H9 (cell line): Measurements from ENCODE around the gene KRT32. TPM values are rescaled to one million over a fixed set of nuclear protein-coding genes. Genes with fewer than 3 reads are reported as not detected.

Experiments used
- DNase-seq: peaks from one replicate; pipeline ENCODE4 v3.0.0-alpha.2; 2017
- H2AFZ ChIP-seq: one replicate; pipeline ENCODE4 v1.6.1; 2013; ENCODE audit warnings: mild to moderate bottlenecking, low read length, control low read depth, moderate library complexity
- H2AK5ac ChIP-seq: 2 replicates; pipeline ENCODE4 v1.6.1; 2013; ENCODE audit warnings: low read length, control low read depth, mixed read lengths; ENCODE audit not compliant: insufficient read length
- H2BK120ac ChIP-seq: one replicate; pipeline ENCODE4 v1.6.1; 2013; ENCODE audit warnings: low read depth, mild to moderate bottlenecking, low read length, control low read depth, inconsistent platforms; ENCODE audit not compliant: poor library complexity, severe bottlenecking
- H2BK12ac ChIP-seq: 2 replicates; pipeline ENCODE4 v1.6.1; 2013; ENCODE audit warnings: low read length, control low read depth, mixed read lengths, low read depth; ENCODE audit not compliant: insufficient read length
- H2BK15ac ChIP-seq: 2 replicates; pipeline ENCODE4 v1.6.1; 2013; ENCODE audit warnings: low read depth, low read length, control low read depth
- H2BK20ac ChIP-seq: one replicate; pipeline ENCODE4 v1.6.1; 2013; ENCODE audit warnings: low read depth, mild to moderate bottlenecking, low read length, control low read depth, inconsistent platforms; ENCODE audit not compliant: poor library complexity, severe bottlenecking
- H2BK5ac ChIP-seq: 2 replicates; pipeline ENCODE4 v1.6.1; 2013; ENCODE audit warnings: low read length, control low read depth, mixed read lengths; ENCODE audit not compliant: insufficient read length
- H3K14ac ChIP-seq: 2 replicates; pipeline ENCODE4 v1.6.1; 2013; ENCODE audit warnings: low read length, control low read depth; ENCODE audit not compliant: insufficient read depth
- H3K18ac ChIP-seq: 2 replicates; pipeline ENCODE4 v1.6.1; 2013; ENCODE audit warnings: low read depth, mild to moderate bottlenecking, mixed read lengths, low read length, control low read depth; ENCODE audit not compliant: insufficient read length
- H3K23ac ChIP-seq: 2 replicates; pipeline ENCODE4 v1.6.1; 2013; ENCODE audit warnings: low read length, control low read depth, mixed read lengths, low read depth; ENCODE audit not compliant: insufficient read length
- H3K23me2 ChIP-seq: 2 replicates; pipeline ENCODE4 v1.6.1; 2013; ENCODE audit warnings: low read depth, mild to moderate bottlenecking, mixed read lengths, low read length, control low read depth; ENCODE audit not compliant: insufficient read length, poor library complexity, severe bottlenecking
- H3K27ac ChIP-seq: 2 replicates; pipeline ENCODE4 v1.5.1; 2013; ENCODE audit warnings: low read length, control low read depth, mixed read lengths, low read depth; ENCODE audit not compliant: insufficient read length
- H3K27me3 ChIP-seq: 2 replicates; pipeline ENCODE4 v1.6.1; 2013; ENCODE audit warnings: low read length, control low read depth, inconsistent platforms; ENCODE audit not compliant: insufficient read depth
- H3K4ac ChIP-seq: 2 replicates; pipeline ENCODE4 v1.6.1; 2013; ENCODE audit warnings: low read depth, mild to moderate bottlenecking, control low read depth, inconsistent platforms, low read length, moderate library complexity
- H3K4me1 ChIP-seq: 2 replicates; pipeline ENCODE4 v1.6.1; 2013; ENCODE audit warnings: low read length, control low read depth, inconsistent platforms; ENCODE audit not compliant: insufficient read depth
- H3K4me2 ChIP-seq: 2 replicates; pipeline ENCODE4 v1.6.1; 2013; ENCODE audit warnings: low read length, control low read depth, mixed read lengths; ENCODE audit not compliant: insufficient read length, insufficient read depth
- H3K56ac ChIP-seq: 2 replicates; pipeline ENCODE4 v1.6.1; 2013; ENCODE audit warnings: low read depth, mild to moderate bottlenecking, mixed read lengths, low read length, control low read depth; ENCODE audit not compliant: insufficient read length
- H3K79me1 ChIP-seq: 2 replicates; pipeline ENCODE4 v1.6.1; 2013; ENCODE audit warnings: low read depth, mild to moderate bottlenecking, moderate library complexity, low read length, control low read depth, inconsistent platforms; ENCODE audit not compliant: insufficient read depth, poor library complexity, severe bottlenecking
- H3K79me2 ChIP-seq: 2 replicates; pipeline ENCODE4 v1.6.1; 2013; ENCODE audit warnings: low read length, control low read depth, inconsistent platforms; ENCODE audit not compliant: insufficient read depth
- H3K9ac ChIP-seq: 2 replicates; pipeline ENCODE4 v1.6.1; 2013; ENCODE audit warnings: low read length, control low read depth, mixed read lengths; ENCODE audit not compliant: insufficient read length; ENCODE audit errors: extremely low read depth
- H3K9me3 ChIP-seq: one replicate; pipeline ENCODE4 v1.6.1; 2013; ENCODE audit warnings: low read depth, low read length, inconsistent platforms; ENCODE audit not compliant: control insufficient read depth
- H3T11ph ChIP-seq: one replicate; pipeline ENCODE4 v1.6.1; 2013; ENCODE audit warnings: mild to moderate bottlenecking, low read length, control low read depth, inconsistent platforms
- H4K20me1 ChIP-seq: one replicate; pipeline ENCODE4 v1.6.1; 2013; ENCODE audit not compliant: control insufficient read depth, insufficient read length, insufficient read depth
- H4K5ac ChIP-seq: 2 replicates; pipeline ENCODE4 v1.6.1; 2013; ENCODE audit warnings: low read depth, mild to moderate bottlenecking, mixed read lengths, low read length, control low read depth; ENCODE audit not compliant: insufficient read length
- H4K8ac ChIP-seq: replicated peaks from 2 replicates; pipeline ENCODE4 v1.6.1; 2013; ENCODE audit warnings: low read length, control low read depth, mixed read lengths, low read depth; ENCODE audit not compliant: insufficient read length
- H4K91ac ChIP-seq: 2 replicates; pipeline ENCODE4 v1.6.1; 2013; ENCODE audit warnings: low read depth, mild to moderate bottlenecking, moderate library complexity, mixed read lengths, low read length, control low read depth; ENCODE audit not compliant: insufficient read length
- H3K27ac Mint-ChIP-seq, 3 experiments: 2 replicates in 2 of 3; 3 replicates in 1 of 3; pipeline ENCODE4 v1.8.0; 2020 to 2021; ENCODE audit warnings: mixed read lengths in 3 of 3, mild to moderate bottlenecking in 1 of 3, moderate library complexity in 1 of 3
- H3K27me3 Mint-ChIP-seq: 2 replicates; pipeline ENCODE4 v1.8.0; 2021; ENCODE audit warnings: low read depth, mild to moderate bottlenecking, moderate library complexity, mixed read lengths
- H3K36me3 Mint-ChIP-seq, 3 experiments: 2 replicates in 2 of 3; 3 replicates in 1 of 3; pipeline ENCODE4 v1.8.0; 2020 to 2021; ENCODE audit warnings: low read depth in 3 of 3, mixed read lengths in 3 of 3; ENCODE audit not compliant: insufficient read depth in 1 of 3
- H3K4me1 Mint-ChIP-seq, 2 experiments: 2 replicates each; pipeline ENCODE4 v1.8.0; 2020; ENCODE audit warnings: mixed read lengths in 2 of 2
- H3K4me3 Mint-ChIP-seq, 2 experiments: 2 replicates in 1 of 2; 3 replicates in 1 of 2; pipeline ENCODE4 v1.8.0; 2020 to 2021; ENCODE audit warnings: mild to moderate bottlenecking in 2 of 2, mixed read lengths in 2 of 2, moderate library complexity in 1 of 2
- H3K9me3 Mint-ChIP-seq, 2 experiments: 2 replicates in 1 of 2; 3 replicates in 1 of 2; pipeline ENCODE4 v1.8.0; 2020; ENCODE audit warnings: mild to moderate bottlenecking in 2 of 2, mixed read lengths in 2 of 2, moderate library complexity in 1 of 2
- CTCF ChIP-seq: fragments of 200-600 bp; sonication (generic); conservative IDR thresholded peaks from 3 replicates; pipeline ENCODE4 v1.8.0; 2021; ENCODE audit warnings: antibody characterized with exemption, mild to moderate bottlenecking
- WGBS: extraction: QIAGEN DNeasy Blood & Tissue Kit; methylation state at CpG from one replicate; pipeline ENCODE4 v1.1.7; 2013; ENCODE audit warnings: missing lambda C conversion rate, low lambda C conversion rate, mixed read lengths; ENCODE audit not compliant: insufficient read length; ENCODE audit errors: extremely low coverage; 5-methylcytosine and 5-hydroxymethylcytosine counted together
- total RNA-seq: library from RNA; stranded (reverse); gene quantifications from 2 replicates; pipeline ENCODE4 v1.2.1, GENCODE V29; 2021

Gene KRT32
- total RNA-seq, 1 experiment from 2014 or later, result not detected

DNA sequence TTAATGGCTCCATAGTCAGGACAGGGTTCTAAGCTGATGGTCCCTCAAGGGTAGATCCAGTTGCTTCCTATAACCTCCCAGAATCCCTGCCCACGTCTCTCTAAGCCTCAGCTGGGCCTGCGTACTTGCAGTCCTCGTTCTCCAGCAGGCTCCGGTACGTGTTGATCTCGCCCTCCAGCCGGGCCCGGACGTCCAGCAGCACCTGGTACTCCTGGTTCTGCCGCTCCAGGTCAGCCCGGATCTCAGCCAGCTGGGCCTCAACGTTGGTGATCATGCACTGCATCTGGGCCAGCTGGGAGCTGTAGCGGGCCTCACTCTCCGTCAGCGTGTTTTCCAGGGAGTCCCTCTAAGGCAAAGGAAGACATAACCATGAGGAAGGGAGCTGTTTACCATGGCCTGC lies 4.5 kb downstream of the KRT32 start:
- H3K9me3 Mint-ChIP-seq, result peaks cover 0 to 2% of the 10 kb centered on the region in 2 experiments; a peak in 1 of 5 replicates
- no CpG with 5 or more reads among the region's 15 CpGs for WGBS
- no peaks in the 10 kb centered on the region for H4K20me1 ChIP-seq

More for the DNA sequence above, 4.5 kb downstream of the KRT32 start:
- Histone ChIP-seq H2BK12ac (no peak overlapping the region), H3K14ac (no peak overlapping the region), H2AFZ (no peak overlapping the region), H2BK15ac (no peak overlapping the region), H2BK5ac (no peak overlapping the region), H3K4me2 (no peak overlapping the region), H3K9me3 (no peaks in the 10 kb centered on the region), H3K18ac (no peak overlapping the region), H3K79me1 (no peaks in the 10 kb centered on the region), H3T11ph (no peak overlapping the region), H3K27me3 (no peaks in the 10 kb centered on the region), H2BK20ac (no peak overlapping the region), H2BK120ac (no peak overlapping the region), H4K5ac (no peak overlapping the region), H2AK5ac (no peak overlapping the region), H3K27ac (no peak overlapping the region), H3K4me1 (no peaks in the 10 kb centered on the region), H3K23ac (no peak overlapping the region), H3K56ac (no peak overlapping the region), H4K91ac (no peak overlapping the region), H3K4ac (no peak overlapping the region), H3K9ac (no peak overlapping the region), H3K23me2 (no peaks in the 10 kb centered on the region), H4K8ac (no peak overlapping the region), H3K79me2 (no peaks in the 10 kb centered on the region)
- Mint-ChIP-seq H3K27ac (no peak overlapping the region), H3K27me3 (peaks cover 11% of the 10 kb centered on the region), H3K4me1 (no peaks in the 10 kb centered on the region), H3K36me3 (no peaks in the 10 kb centered on the region), H3K4me3 (no peak overlapping the region)
- no peak for TF ChIP-seq CTCF
- no peak for DNase-seq
